ENCODE data around the gene TCP11L1. TPM values are rescaled to one million over a fixed set of nuclear protein-coding genes. Genes with fewer than 3 reads are reported as not detected.

Gene TCP11L1
- total and polyA plus RNA-seq, 2 donors (not counting 3 experiments of a cell fraction or from before 2014, with no cell fraction given) = 12.1 to 18.1 TPM

- TF ChIP-seq JUN (IDR thresholded peaks at IDR 0.05; ENCODE audit: borderline replicate concordance, insufficient read depth, insufficient read length, low read depth) (no peak), MAX (IDR thresholded peaks at IDR 0.05; ENCODE audit: insufficient read depth, insufficient read length) (no peak), EZH2 (IDR thresholded peaks at IDR 0.05; ENCODE audit: borderline replicate concordance, low read depth, low read length, severe bottlenecking) (no peak), POLR2AphosphoS5 (IDR thresholded peaks at IDR 0.05; ENCODE audit: insufficient read depth, low read depth, low read length) (no peak), FOS (IDR thresholded peaks at IDR 0.05; ENCODE audit: borderline replicate concordance, insufficient read depth, low read length) (no peak), POLR2A (IDR thresholded peaks at IDR 0.05; ENCODE audit: low read depth, low read length) (no peak), MYC (IDR thresholded peaks at IDR 0.05; ENCODE audit: low read depth, low read length) (no peak), CTCF (IDR thresholded peaks at IDR 0.05; ENCODE audit: extremely low read depth in 1 of 2, insufficient read depth in 1 of 2, low read depth in 1 of 2, low read length in 2 of 2) (no peak), GATA2 (IDR thresholded peaks at IDR 0.05; ENCODE audit: insufficient read depth, insufficient read length, low read depth, low read length) (no peak)
- ChIA-PET CTCF (interaction anchor here (1.0 to 1.4 kb wide), 2 partner anchors 79 to 251 kb away, joined by 3 read pairs; no protein-coding TSS in a partner anchor), POLR2A (no interaction called here)
- DNase-seq (ENCODE audit: low read depth, low spot score) = no peak
- Histone ChIP-seq H4K20me1 (replicated peaks; ENCODE audit: control insufficient read depth, extremely low read depth, insufficient read depth, low read length) (no peaks in the 10 kb centered on the region), H3K27ac (ENCODE audit: insufficient read depth, low read depth, low read length) (no peak overlapping the region), H3K79me2 (ENCODE audit: control insufficient read depth, insufficient read depth, low read length) (no peaks in the 10 kb centered on the region), H3K4me2 (ENCODE audit: insufficient read depth, low read length) (no peak overlapping the region), H3K36me3 (ENCODE audit: control insufficient read depth in 2 of 2, extremely low read depth in 1 of 2, insufficient read depth in 2 of 2, low read length in 2 of 2) (peaks cover 3 to 4% of the 10 kb centered on the region in 2 experiments), H3K27me3 (ENCODE audit: control insufficient read depth in 2 of 2, insufficient read depth in 2 of 2, low read length in 2 of 2) (no peaks in the 10 kb centered on the region), H3K4me3 (replicated peaks in 1 of 3; ENCODE audit: insufficient read depth in 1 of 3, low read depth in 1 of 3, low read length in 3 of 3) (no peak overlapping the region), H3K9ac (replicated peaks; ENCODE audit: extremely low read depth, insufficient read depth, low read length) (no peak overlapping the region), H3K9me3 (replicated peaks; ENCODE audit: control insufficient read depth, insufficient read depth, low read length) (no peaks in the 10 kb centered on the region), H3K4me1 (ENCODE audit: control insufficient read depth, extremely low read depth, insufficient read depth, low read length) (peaks cover 2% of the 10 kb centered on the region), H2AFZ (ENCODE audit: low read depth, low read length) (no peak overlapping the region), H3K9me1 (replicated peaks; ENCODE audit: control insufficient read depth, extremely low read depth, insufficient read depth, low read length) (no peaks in the 10 kb centered on the region)
- dilution Hi-C loops (cut with MboI; ENCODE audit: extremely low pct_ligation_motif_present, low sequenced_read_pairs) = no loop called here
- no TSS peak for BruUV-seq (replicated peaks)
- intact Hi-C loops (cut with micrococcal nuclease) = no loop called here
- FAIRE-seq = no peak
These were observed 20.9 kb downstream of the TCP11L1 start for GRCh38 chr11:33060271-33060670.

Data from endothelial cell of umbilical vein (primary cell).